Measurements from ENCODE around the gene TBC1D16. TPM values are rescaled to one million over a fixed set of nuclear protein-coding genes. Genes with fewer than 3 reads are reported as not detected.

The TBC1D16 gene
- total RNA-seq, 1 experiment from 2014 or later, result 96.1 TPM

DNA sequence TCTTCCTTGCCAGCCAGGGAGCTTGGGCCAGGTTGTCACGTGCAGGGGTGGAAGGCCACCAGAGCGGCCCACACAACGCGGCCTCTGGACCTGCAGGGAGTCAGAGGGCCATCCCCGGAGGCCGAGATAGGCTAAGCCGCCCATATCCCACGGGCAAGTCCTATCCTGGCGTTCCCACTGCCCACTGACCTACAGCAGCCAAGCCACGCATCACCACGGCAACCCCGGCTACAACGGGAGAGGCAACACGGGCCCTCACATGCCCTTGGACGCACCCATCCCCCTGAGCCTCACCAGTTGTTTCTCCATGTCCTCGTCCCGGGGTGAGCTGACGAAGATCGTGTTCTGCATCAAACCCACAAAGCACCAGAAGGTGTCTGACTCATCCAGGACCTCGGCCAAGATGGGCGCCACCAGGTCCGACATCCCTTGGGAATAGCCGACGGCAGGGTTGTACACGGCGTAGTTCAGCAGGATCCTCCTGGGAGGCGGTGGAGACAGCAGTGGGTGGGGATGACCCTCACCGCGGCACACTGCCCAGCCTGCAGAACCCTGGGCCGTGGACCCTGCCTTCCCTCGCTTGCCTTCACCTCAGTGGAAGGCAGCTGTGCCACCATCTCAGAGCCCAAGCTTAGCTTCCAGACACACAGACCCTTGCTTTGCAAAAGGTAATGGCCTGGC lies 88.2 kb downstream of the TBC1D16 start:
- Mint-ChIP-seq H3K27me3 (ENCODE audit: low read depth) (no peaks in the 10 kb centered on the region), H3K4me1 (peaks cover 54% of the 10 kb centered on the region), H3K27ac (peak overlapping the region; percentile 45; the same call in 1 of the 2 replicates), H3K4me3 (no peak overlapping the region), H3K36me3 (peaks cover 25% of the 10 kb centered on the region), H3K9me3 (no peaks in the 10 kb centered on the region)
- TF ChIP-seq RORB (CRISPR knock-in tag; IDR thresholded peaks at IDR 0.05), result no peak
- 0 out of 2 replicates have a peak, but pooled peaks have one; percentile 24 for TF ChIP-seq RELA (CRISPR knock-in tag; IDR thresholded peaks at IDR 0.05; ENCODE audit: borderline replicate concordance)
- no peak for ATAC-seq
- ChIA-PET CTCF (interaction anchor here (0.7 to 1.0 kb wide), 2 partner anchors 19 to 1388 kb away, joined by 3 read pairs; no protein-coding TSS in a partner anchor), POLR2A (no interaction called here)
- no peak for DNase-seq (ENCODE audit: low spot score)

- POLR2A ChIA-PET, result no interaction called here
- Mint-ChIP-seq H3K4me1 (peaks cover 45% of the 10 kb centered on the region), H3K27me3 (ENCODE audit: low read depth) (no peaks in the 10 kb centered on the region), H3K27ac (peak overlapping the region; percentile 27), H3K36me3 (peaks cover 25% of the 10 kb centered on the region), H3K9me3 (no peaks in the 10 kb centered on the region), H3K4me3 (no peak overlapping the region)
- ATAC-seq (no peak), DNase-seq (ENCODE audit: low spot score) (no peak)
- CTCF ChIA-PET, result interaction anchor here (0.9 kb wide), 1 partner anchor 29 kb away, joined by 4 read pairs; no protein-coding TSS in a partner anchor
- no peak for TF ChIP-seq CREB1 (CRISPR knock-in tag; IDR thresholded peaks at IDR 0.05)
Observed at GRCh38 chr17:79946352-79947231, 89.1 kb downstream of the TBC1D16 start.

- peaks cover 25% of the 10 kb centered on the region for H3K36me3 Mint-ChIP-seq
- DNase-seq (ENCODE audit: low spot score), result no peak
- H3K4me1 Mint-ChIP-seq, result peaks cover 36% of the 10 kb centered on the region
- no peaks in the 10 kb centered on the region for H3K27me3 Mint-ChIP-seq (ENCODE audit: low read depth)
- H3K4me3 Mint-ChIP-seq, result no peak overlapping the region
- no peaks in the 10 kb centered on the region for H3K9me3 Mint-ChIP-seq
- ChIA-PET POLR2A (interaction anchor here (0.5 kb wide), 1 partner anchor 23 kb away, joined by 3 read pairs; no protein-coding TSS in a partner anchor), CTCF (interaction anchor here (0.9 to 1.3 kb wide), 2 partner anchors 25 to 30 kb away, joined by 3 to 4 read pairs; no protein-coding TSS in a partner anchor)
- H3K27ac Mint-ChIP-seq, result peak overlapping the region; percentile 78
- ATAC-seq, result no peak
- no peak for TF ChIP-seq CREB1 (CRISPR knock-in tag; IDR thresholded peaks at IDR 0.05)
- TF ChIP-seq IRF2 (CRISPR knock-in tag; IDR thresholded peaks at IDR 0.05; ENCODE audit: borderline replicate concordance, low read depth), result no peak
- no peak for TF ChIP-seq CBFB (CRISPR knock-in tag; IDR thresholded peaks at IDR 0.05; ENCODE audit: low read depth)
- TF ChIP-seq ZBTB43 (CRISPR knock-in tag; IDR thresholded peaks at IDR 0.05), result no peak
- TF ChIP-seq GTF2I (CRISPR knock-in tag; conservative IDR thresholded peaks at IDR 0.05), result no peak
- TF ChIP-seq, protein P1, sequence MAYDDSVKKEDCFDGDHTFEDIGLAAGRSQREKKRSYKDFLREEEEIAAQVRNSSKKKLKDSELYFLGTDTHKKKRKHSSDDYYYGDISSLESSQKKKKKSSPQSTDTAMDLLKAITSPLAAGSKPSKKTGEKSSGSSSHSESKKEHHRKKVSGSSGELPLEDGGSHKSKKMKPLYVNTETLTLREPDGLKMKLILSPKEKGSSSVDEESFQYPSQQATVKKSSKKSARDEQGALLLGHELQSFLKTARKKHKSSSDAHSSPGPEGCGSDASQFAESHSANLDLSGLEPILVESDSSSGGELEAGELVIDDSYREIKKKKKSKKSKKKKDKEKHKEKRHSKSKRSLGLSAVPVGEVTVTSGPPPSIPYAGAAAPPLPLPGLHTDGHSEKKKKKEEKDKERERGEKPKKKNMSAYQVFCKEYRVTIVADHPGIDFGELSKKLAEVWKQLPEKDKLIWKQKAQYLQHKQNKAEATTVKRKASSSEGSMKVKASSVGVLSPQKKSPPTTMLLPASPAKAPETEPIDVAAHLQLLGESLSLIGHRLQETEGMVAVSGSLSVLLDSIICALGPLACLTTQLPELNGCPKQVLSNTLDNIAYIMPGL (CRISPR knock-in tag; IDR thresholded peaks at IDR 0.05), result no peak
- TF ChIP-seq KAT7 (CRISPR knock-in tag; IDR thresholded peaks at IDR 0.05; ENCODE audit: borderline replicate concordance), result no peak
- TF ChIP-seq CTCF (IDR thresholded peaks at IDR 0.05), result no peak
- TF ChIP-seq NR3C1 (CRISPR knock-in tag; conservative IDR thresholded peaks at IDR 0.05; ENCODE audit: low read depth), result no peak
- TF ChIP-seq ZNF121 (CRISPR knock-in tag; IDR thresholded peaks at IDR 0.05), result no peak
- TF ChIP-seq IRF1 (CRISPR knock-in tag; IDR thresholded peaks at IDR 0.05), result no peak
- TF ChIP-seq, protein P2, sequence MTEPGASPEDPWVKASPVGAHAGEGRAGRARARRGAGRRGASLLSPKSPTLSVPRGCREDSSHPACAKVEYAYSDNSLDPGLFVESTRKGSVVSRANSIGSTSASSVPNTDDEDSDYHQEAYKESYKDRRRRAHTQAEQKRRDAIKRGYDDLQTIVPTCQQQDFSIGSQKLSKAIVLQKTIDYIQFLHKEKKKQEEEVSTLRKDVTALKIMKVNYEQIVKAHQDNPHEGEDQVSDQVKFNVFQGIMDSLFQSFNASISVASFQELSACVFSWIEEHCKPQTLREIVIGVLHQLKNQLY (CRISPR knock-in tag; IDR thresholded peaks at IDR 0.05), result no peak
- TF ChIP-seq SMAD4 (CRISPR knock-in tag; IDR thresholded peaks at IDR 0.05), result no peak
- no peak for TF ChIP-seq ZNF416 (CRISPR knock-in tag; IDR thresholded peaks at IDR 0.05)
- TF ChIP-seq, protein P3, sequence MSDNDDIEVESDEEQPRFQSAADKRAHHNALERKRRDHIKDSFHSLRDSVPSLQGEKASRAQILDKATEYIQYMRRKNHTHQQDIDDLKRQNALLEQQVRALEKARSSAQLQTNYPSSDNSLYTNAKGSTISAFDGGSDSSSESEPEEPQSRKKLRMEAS (CRISPR knock-in tag; IDR thresholded peaks at IDR 0.05), result no peak
- no peak for TF ChIP-seq OVOL2 (CRISPR knock-in tag; IDR thresholded peaks at IDR 0.05; ENCODE audit: borderline replicate concordance)
- TF ChIP-seq, protein P4, sequence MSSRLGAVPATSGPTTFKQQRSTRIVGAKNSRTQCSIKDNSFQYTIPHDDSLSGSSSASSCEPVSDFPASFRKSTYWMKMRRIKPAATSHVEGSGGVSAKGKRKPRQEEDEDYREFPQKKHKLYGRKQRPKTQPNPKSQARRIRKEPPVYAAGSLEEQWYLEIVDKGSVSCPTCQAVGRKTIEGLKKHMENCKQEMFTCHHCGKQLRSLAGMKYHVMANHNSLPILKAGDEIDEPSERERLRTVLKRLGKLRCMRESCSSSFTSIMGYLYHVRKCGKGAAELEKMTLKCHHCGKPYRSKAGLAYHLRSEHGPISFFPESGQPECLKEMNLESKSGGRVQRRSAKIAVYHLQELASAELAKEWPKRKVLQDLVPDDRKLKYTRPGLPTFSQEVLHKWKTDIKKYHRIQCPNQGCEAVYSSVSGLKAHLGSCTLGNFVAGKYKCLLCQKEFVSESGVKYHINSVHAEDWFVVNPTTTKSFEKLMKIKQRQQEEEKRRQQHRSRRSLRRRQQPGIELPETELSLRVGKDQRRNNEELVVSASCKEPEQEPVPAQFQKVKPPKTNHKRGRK (CRISPR knock-in tag; IDR thresholded peaks at IDR 0.05; ENCODE audit: borderline replicate concordance), result no peak
Observed at GRCh38 chr17:79945591-79946255, 89.9 kb downstream of the TBC1D16 start.
